Memory B cell (primary cell): ENCODE data around the gene SNED1.
"Not testable (repeated sequence)": the region's sequence is repeated elsewhere in the genome, so short reads cannot be mapped to it uniquely, and the experiment has no call there.

Source experiments
- ATAC-seq: fragments of 150-1000 bp; cut with Tn5 transposase; 2 replicates; pipeline ENCODE4 v1.10.0; 2021; ENCODE audit warnings: low read depth, mild to moderate bottlenecking, moderate library complexity
- DNase-seq, 2 donors: peaks; one replicate each; pipeline ENCODE4 v3.0.0; 2022; ENCODE audit warnings: low spot score in 2 of 2
- H3K27ac Mint-ChIP-seq: one replicate; pipeline ENCODE4 v1.8.0; 2022; ENCODE audit warnings: mild to moderate bottlenecking, moderate library complexity, mixed read lengths
- H3K27me3 Mint-ChIP-seq: one replicate; pipeline ENCODE4 v1.8.0; 2022; ENCODE audit warnings: mixed read lengths
- H3K36me3 Mint-ChIP-seq: one replicate; pipeline ENCODE4 v1.8.0; 2022; ENCODE audit warnings: mild to moderate bottlenecking, mixed read lengths
- H3K4me1 Mint-ChIP-seq: one replicate; pipeline ENCODE4 v1.8.0; 2022; ENCODE audit warnings: mixed read lengths
- H3K4me3 Mint-ChIP-seq: one replicate; pipeline ENCODE4 v1.8.0; 2022; ENCODE audit warnings: mild to moderate bottlenecking, moderate library complexity, mixed read lengths
- H3K9me3 Mint-ChIP-seq: one replicate; pipeline ENCODE4 v1.8.0; 2022; ENCODE audit warnings: mixed read lengths

SNED1 gene

DNA sequence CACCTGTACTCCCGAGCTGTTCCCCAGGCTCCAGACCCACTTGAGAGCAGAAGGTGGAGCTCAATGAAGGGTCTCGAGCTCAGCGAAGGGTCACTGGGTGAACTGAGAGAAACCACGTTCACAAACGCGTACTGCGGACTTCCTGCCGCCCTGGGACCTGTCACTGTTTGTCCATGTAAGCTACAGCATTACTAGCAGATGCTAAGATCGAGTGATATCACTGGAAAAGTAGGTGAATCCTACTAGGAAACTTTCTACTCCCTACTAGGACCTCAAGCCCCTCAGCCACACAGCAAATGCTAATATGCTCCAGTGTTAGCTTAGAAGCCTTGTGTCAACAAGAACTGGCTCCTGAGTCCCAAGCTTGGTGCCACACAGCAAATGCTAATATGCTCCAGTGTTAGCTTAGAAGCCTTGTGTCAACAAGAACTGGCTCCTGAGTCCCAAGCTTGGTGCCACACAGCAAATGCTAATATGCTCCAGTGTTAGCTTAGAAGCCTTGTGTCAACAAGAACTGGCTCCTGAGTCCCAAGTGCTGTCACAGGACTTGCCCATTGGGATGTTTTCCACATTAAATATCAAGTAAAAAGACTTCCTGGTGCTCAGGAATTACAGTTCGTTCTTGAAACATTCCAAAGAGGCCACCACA is 94.8 kb downstream of the SNED1 start:
- H3K27ac Mint-ChIP-seq, H3K27me3 Mint-ChIP-seq, H3K9me3 Mint-ChIP-seq, ATAC-seq, DNase-seq, H3K4me3 Mint-ChIP-seq: not testable (repeated sequence)
- peaks cover 28% of the 10 kb centered on the region for H3K4me1 Mint-ChIP-seq
- peaks cover 34% of the 10 kb centered on the region for H3K36me3 Mint-ChIP-seq

DNA sequence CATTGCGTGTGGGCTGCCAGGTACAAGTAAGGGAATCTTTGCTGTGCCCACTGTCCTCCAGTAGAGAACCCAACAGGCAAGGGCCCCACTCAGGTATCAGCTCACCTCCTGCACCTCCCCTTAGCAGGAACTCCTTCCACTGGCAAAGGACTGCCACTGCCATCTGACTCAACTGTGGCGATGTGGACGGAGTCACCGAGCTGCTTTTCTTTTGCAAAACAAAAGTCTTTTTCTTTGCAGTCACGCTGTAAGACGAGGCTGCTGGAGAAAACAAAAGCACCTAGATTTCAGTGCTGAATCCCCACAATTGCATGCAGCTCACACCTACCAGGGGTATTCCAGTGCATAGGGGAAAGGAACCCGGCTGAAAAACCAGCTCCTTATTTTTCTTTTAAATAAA is 95.8 kb downstream of the SNED1 start:
- Mint-ChIP-seq H3K4me1 (peaks cover 31% of the 10 kb centered on the region), H3K36me3 (peaks cover 39% of the 10 kb centered on the region), H3K27me3 (no peaks in the 10 kb centered on the region), H3K27ac (peak overlapping the region; percentile 68), H3K4me3 (no peak overlapping the region), H3K9me3 (no peaks in the 10 kb centered on the region)
- no peak for DNase-seq
- no peak for ATAC-seq

DNA sequence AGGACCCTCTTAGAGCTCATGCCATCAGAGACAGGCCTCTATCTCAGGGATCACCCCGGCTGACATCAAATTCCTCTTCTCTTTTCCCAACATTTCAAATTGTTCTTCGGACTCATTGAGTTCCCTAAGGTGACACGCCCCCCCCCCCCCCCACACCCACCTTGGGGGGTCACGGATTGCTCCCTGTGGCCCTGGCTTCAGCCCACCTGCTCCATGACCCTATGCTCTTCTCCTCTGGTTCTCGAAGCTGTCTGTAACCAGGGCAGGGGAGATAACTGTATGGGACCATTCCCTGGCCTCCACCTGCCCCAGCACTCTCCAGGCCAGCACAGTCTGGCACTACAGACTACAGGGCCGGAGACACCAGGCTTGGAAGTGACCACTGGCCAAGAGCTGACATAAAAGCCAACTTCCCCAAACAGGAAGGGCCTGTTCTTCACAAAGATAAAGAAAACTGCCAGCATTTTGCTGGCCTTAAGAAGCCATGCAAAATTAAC is 96.6 kb downstream of the SNED1 start:
- peak overlapping the region; percentile 68 for H3K27ac Mint-ChIP-seq
- no peak for DNase-seq
- H3K36me3 Mint-ChIP-seq = peaks cover 46% of the 10 kb centered on the region
- H3K27me3 Mint-ChIP-seq = no peaks in the 10 kb centered on the region
- peaks cover 39% of the 10 kb centered on the region for H3K4me1 Mint-ChIP-seq
- no peaks in the 10 kb centered on the region for H3K9me3 Mint-ChIP-seq
- ATAC-seq = no peak
- H3K4me3 Mint-ChIP-seq = no peak overlapping the region

DNA sequence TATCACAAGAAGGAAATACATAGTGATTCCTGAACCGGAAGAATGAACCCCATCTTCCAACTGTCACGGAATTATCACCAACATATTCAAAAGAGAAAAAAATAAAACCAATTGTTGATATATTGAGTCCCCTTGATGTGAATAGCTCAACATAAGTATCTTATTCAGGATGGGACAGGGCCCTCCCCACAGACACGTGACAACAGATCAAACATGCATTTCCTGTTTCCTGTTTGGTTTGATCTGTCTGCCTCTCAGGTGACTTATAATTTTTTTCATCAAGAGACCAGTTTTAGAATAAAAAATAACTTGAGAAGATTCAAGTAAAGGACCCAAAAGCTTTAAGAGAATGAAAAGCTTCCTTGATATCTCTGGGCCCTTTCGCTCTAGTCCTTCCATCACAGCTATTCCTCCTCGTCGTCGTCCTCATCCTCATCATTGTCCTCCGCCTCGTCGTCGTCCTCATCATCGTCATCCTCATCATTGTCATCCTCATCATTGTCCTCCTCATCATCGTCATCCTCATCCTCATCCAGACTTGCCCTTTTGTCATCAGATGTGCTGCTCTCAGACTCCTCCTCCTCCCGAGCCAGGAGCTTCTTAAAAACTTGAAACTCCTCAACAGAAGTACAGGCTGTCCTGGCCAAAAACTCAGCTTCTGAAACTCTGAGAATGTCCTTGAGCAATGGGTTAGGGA is 97.3 kb downstream of the SNED1 start:
- Mint-ChIP-seq H3K4me3 (peak overlapping the region; percentile 19), H3K4me1 (peaks cover 44% of the 10 kb centered on the region), H3K36me3 (peaks cover 43% of the 10 kb centered on the region), H3K27ac (peak overlapping the region; percentile 87), H3K27me3 (no peaks in the 10 kb centered on the region), H3K9me3 (no peaks in the 10 kb centered on the region)
- DNase-seq (no peak), ATAC-seq (peak; percentile 78)

DNA sequence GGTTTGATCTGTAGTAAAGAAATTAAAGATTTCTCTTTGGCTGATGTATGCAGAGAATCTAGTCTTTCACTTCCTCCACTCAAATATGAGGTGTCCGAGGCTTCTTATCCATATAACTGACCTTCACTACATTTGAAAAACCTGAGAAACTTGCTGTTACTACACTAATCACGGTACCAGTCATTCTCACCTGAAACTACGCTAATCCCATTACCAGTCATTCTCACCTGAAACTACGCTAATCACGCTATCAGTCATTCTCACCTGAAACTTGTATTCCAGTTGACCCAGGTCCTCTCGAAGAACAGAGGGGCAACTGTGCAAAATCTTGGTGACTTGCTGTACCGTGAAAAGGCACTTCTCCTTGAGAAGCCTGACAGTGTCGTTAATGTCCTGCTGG is 98.6 kb downstream of the SNED1 start:
- Mint-ChIP-seq H3K36me3 (peaks cover 39% of the 10 kb centered on the region), H3K27ac (peak overlapping the region; percentile 87)
- no peak for ATAC-seq

DNA sequence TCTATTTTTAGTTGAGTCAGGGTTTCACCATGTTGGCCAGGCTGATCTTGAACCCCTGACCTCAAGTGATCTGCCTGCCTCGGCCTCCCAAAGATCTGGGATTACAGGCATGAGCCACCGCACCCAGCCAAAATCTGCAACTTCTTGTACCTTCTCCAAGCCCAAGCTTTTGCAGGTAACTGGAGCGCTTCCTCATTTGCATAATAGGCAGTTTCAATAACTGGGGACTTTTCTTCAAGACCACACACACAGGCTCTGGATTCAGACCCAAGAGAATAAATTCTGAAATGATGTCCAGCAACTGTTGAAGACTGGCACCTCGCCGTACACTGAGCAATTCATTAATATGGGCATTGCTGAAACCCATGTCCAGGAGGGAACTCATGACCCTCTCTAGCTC is 100.8 kb downstream of the SNED1 start:
- Mint-ChIP-seq H3K4me3 (peak overlapping the region; percentile 78), H3K4me1 (peaks cover 50% of the 10 kb centered on the region), H3K9me3 (no peaks in the 10 kb centered on the region), H3K27ac (peak overlapping the region; percentile 83), H3K27me3 (no peaks in the 10 kb centered on the region), H3K36me3 (peaks cover 36% of the 10 kb centered on the region)
- ATAC-seq (peak; percentile 41), DNase-seq (no peak)

More for the DNA sequence above, 98.6 kb downstream of the SNED1 start:
- Mint-ChIP-seq H3K4me1 (peaks cover 47% of the 10 kb centered on the region), H3K9me3 (no peaks in the 10 kb centered on the region), H3K4me3 (no peak overlapping the region), H3K27me3 (no peaks in the 10 kb centered on the region)
- no peak for DNase-seq

DNA sequence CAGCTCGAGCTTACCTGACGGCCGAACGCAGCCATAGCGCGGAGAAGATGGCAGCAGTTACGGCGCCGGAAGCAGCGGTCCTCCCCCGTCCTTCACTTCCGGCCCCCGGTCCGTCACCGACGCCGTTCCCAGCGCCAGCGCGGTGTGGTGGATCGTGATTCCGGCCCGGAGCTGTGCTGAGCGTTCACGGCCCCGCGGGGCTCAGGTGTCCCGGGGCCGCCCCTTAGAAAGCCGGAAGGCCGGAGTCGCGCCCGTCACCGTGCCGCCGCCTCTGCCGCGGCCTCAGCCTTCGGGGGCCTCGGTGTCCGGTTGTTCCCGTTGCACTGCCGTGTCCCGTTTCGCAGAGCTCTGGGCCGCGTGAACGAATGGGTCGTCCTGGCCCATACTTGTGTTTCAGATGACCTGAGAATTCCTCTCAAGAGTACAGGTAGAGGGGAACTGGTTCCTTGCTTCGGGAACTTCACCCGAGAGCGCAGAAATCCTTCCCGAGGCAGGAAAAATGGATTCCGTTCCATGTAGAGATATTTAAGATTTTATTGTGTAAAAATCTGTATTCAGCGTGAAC is 103.9 kb downstream of the SNED1 start, which contains the start of gene MTERF4:
MTERF4 (minus strand) TSS at position 49 of the 565 bp plus-strand sequence; CDS start at position 35, 14 bp downstream.
- H3K36me3 Mint-ChIP-seq = peaks cover 16% of the 10 kb centered on the region
- DNase-seq = peak; percentile 85 to 89
- ATAC-seq = peak; percentile 89
- H3K4me1 Mint-ChIP-seq = peaks cover 34% of the 10 kb centered on the region
- H3K4me3 Mint-ChIP-seq = peak within 1 kb of the TSS; percentile 94
- no peaks in the 10 kb centered on the region for H3K9me3 Mint-ChIP-seq
- H3K27me3 Mint-ChIP-seq = no peaks in the 10 kb centered on the region
- peak within 1 kb of the TSS; percentile 98 for H3K27ac Mint-ChIP-seq

DNA sequence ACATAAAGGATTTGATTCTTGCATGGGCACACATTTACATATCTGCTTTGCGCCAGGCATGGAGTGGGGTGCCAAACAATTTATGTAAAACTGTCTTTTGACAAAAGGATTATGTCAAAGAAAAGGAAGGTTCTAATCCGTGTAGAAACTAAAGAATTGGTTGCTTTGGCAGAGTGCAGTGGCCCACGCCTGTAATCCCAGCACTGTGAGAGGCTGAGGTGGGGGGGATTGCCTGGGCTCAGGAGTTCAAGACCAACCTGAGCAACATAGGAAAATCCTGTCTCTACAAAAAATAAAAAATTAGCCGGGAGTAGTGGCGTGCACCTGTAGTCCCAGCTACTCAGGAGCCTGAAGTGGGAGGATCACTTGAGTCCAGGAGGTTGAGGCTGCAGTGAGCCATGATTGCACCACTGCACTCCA is 104.8 kb downstream of the SNED1 start:
- H3K4me3 Mint-ChIP-seq = peak overlapping the region; percentile 94
- H3K9me3 Mint-ChIP-seq = no peaks in the 10 kb centered on the region
- peaks cover 30% of the 10 kb centered on the region for H3K4me1 Mint-ChIP-seq
- no peaks in the 10 kb centered on the region for H3K27me3 Mint-ChIP-seq
- H3K27ac Mint-ChIP-seq = peak overlapping the region; percentile 98
- H3K36me3 Mint-ChIP-seq = peaks cover 15% of the 10 kb centered on the region
- DNase-seq = no peak
- no peak for ATAC-seq

DNA sequence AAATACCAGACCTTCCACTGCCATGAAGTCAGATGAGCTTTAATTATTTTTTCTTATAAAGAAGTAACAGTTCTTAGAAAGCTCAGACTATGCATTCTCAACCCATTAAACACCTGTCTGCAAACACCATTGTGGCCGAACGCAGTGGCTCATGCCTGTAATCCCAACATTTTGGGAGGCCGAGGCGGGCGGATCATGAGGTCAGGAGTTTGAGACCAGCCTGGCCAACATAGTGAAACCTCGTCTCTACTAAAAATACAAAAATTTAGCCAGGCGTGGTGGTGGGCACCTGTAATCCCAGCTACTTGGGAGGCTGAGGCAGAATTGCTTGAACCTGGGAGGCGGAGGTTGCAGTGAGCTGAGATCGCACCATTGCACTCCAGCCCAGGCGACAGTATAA is 106.2 kb downstream of the SNED1 start:
- not testable (repeated sequence) for H3K9me3 Mint-ChIP-seq, ATAC-seq, DNase-seq, H3K27me3 Mint-ChIP-seq, H3K4me3 Mint-ChIP-seq, H3K36me3 Mint-ChIP-seq, H3K27ac Mint-ChIP-seq
- peaks cover 31% of the 10 kb centered on the region for H3K4me1 Mint-ChIP-seq

DNA sequence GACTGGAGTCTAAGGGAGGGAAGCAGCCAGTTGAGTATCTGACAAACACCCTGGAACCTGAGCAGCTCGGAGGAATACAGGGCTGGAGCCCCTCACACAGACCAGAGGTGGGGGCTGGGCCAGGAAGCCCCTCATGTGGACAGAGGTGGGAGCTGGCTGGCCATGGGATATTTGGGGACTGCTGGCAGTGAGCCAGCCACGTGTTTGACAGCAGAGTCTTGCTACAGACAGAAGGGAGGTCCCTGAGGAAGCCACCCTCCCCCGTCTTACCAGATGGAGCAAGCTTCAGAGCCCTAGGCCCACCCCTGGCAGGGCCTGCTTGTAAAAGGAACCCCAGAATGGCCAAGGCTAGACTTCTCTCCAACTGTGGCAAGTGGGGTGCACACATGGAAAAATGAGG is 107.2 kb downstream of the SNED1 start:
- Mint-ChIP-seq H3K27ac (no peak overlapping the region), H3K27me3 (no peaks in the 10 kb centered on the region), H3K9me3 (no peaks in the 10 kb centered on the region), H3K36me3 (peaks cover 5% of the 10 kb centered on the region), H3K4me1 (peaks cover 32% of the 10 kb centered on the region), H3K4me3 (no peak overlapping the region)
- no peak for ATAC-seq
- DNase-seq = no peak

DNA sequence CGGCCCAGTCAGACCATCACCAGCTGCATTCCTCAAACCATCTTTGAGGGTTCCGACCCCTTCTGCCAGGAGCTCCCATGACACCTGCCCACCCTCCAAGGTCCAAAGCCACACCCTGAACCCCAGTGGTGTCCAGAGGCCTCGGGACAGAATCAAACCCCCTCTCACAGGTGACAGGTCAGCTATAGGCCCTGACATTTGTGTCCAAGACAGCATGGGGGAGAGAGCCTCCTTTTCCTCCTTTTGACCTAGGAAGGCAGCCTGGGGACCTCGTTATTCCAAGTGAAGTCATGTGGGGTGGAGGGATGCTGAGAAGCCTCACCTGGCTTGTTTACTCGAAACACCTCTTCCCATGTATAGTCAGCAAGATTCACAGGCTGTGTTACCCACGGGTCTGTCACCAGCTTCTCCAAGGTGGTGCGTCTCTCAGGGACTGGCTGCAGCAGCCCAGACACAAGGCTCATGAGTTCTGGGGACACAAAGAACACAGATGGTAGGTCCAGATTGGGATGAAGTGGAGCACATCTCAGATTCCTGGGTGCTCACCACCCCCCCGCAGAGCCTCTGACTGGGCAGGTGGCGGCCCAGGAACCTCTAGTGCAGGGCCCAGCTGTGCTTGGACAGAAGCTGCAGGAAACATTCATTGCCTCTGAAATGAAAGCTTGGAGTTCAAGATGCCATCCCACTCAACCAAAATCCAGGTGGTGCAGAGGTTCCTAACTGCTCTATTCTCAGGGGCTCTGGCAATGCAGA is 108.8 kb downstream of the SNED1 start:
- no peaks in the 10 kb centered on the region for H3K27me3 Mint-ChIP-seq
- peaks cover 42% of the 10 kb centered on the region for H3K4me1 Mint-ChIP-seq
- H3K36me3 Mint-ChIP-seq = peaks cover 5% of the 10 kb centered on the region
- H3K27ac Mint-ChIP-seq = peak overlapping the region; percentile 98
- no peak overlapping the region for H3K4me3 Mint-ChIP-seq
- ATAC-seq = no peak
- H3K9me3 Mint-ChIP-seq = no peaks in the 10 kb centered on the region
- no peak for DNase-seq

DNA sequence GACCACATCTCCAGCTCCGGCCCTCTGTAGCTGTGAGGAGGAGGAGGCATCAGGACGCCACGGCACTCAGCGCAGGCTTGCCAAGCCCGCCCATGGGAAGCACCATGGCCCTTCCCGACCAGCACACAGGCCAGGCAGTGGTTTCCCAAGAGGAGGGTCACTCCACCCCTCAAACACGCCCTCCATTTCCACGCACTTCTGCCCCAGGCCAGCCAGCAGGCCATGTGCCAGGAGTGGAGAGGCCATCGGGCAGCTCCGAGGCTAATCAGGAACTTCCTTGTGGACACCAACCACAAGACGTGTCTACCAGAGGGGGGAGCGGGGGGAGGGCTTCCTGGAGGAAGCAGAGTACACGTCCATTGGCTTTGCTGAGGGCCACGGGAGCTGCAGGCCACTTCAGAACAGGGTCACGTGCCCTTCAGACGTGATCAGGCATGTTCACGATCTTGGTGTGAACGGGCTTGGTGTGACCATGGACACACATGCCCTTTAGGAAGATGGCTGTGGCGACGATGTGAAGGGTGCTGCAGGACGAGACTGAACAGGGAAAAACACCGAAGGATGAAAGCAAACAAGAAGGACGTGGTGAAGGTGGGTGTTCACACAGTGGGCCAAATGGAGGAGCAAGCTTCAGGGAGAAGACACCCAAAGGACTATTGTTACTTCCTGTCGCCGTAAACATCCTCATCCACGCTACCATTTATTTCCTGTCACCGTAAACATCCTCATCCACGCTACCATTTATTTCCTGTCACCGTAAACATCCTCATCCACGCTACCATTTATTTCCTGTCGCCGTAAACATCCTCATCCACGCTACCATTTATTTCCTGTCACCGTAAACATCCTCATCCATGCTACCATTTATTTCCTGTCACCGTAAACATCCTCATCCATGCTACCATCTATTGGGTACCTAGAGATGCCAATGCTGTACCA is 110.1 kb downstream of the SNED1 start:
- Mint-ChIP-seq H3K36me3 (peaks cover 5% of the 10 kb centered on the region), H3K4me1 (peaks cover 45% of the 10 kb centered on the region), H3K27me3 (no peaks in the 10 kb centered on the region), H3K4me3 (peak overlapping the region; percentile 55), H3K9me3 (no peaks in the 10 kb centered on the region), H3K27ac (peak overlapping the region; percentile 98)
- DNase-seq (no peak), ATAC-seq (no peak)
